ENCODE results near the gene ISM1.
"Not testable (repeated sequence)": the region's sequence is repeated elsewhere in the genome, so short reads cannot be mapped to it uniquely, and the experiment has no call there.

The ISM1 gene

GRCh38 chr20:13221313-13221672 is 219 bp downstream of the ISM1 start:
- in situ Hi-C loops (cut with MboI; ENCODE audit: low sequenced_read_pairs): no loop called here

GRCh38 chr20:13221673-13222318 is 722 bp downstream of the ISM1 start:
- in situ Hi-C loops (cut with MboI; ENCODE audit: low sequenced_read_pairs): no loop called here

GRCh38 chr20:13222319-13222716 is 1.2 kb downstream of the ISM1 start:
- in situ Hi-C loops (cut with MboI; ENCODE audit: low sequenced_read_pairs): no loop called here

GRCh38 chr20:13223736-13224520 is 2.9 kb downstream of the ISM1 start:
- in situ Hi-C loops (cut with MboI; ENCODE audit: low sequenced_read_pairs): no loop called here

- in situ Hi-C loops (cut with MboI; ENCODE audit: low sequenced_read_pairs): no loop called here
These were observed 5.3 kb downstream of the ISM1 start for GRCh38 chr20:13226367-13226766.

GRCh38 chr20:13228771-13229170 is 7.7 kb downstream of the ISM1 start:
- in situ Hi-C loops (cut with MboI; ENCODE audit: low sequenced_read_pairs): no loop called here

- in situ Hi-C loops (cut with MboI; ENCODE audit: low sequenced_read_pairs): no loop called here
These were observed 8.5 kb downstream of the ISM1 start for GRCh38 chr20:13229538-13229937.

GRCh38 chr20:13231031-13231752 is 10.1 kb downstream of the ISM1 start:
- in situ Hi-C loops (cut with MboI; ENCODE audit: low sequenced_read_pairs): no loop called here

- in situ Hi-C loops (cut with MboI; ENCODE audit: low sequenced_read_pairs): no loop called here
These were observed 11.9 kb downstream of the ISM1 start for GRCh38 chr20:13232999-13233398.

- in situ Hi-C loops (cut with MboI; ENCODE audit: low sequenced_read_pairs): no loop called here
These were observed 13.9 kb downstream of the ISM1 start for GRCh38 chr20:13234961-13235360.

- in situ Hi-C loops (cut with MboI; ENCODE audit: low sequenced_read_pairs): not testable (repeated sequence)
These were observed 15.3 kb downstream of the ISM1 start for GRCh38 chr20:13236360-13236759.

GRCh38 chr20:13236990-13237720 is 16.1 kb downstream of the ISM1 start:
- in situ Hi-C loops (cut with MboI; ENCODE audit: low sequenced_read_pairs): no loop called here

- in situ Hi-C loops (cut with MboI; ENCODE audit: low sequenced_read_pairs): no loop called here
These were observed 17.1 kb downstream of the ISM1 start for GRCh38 chr20:13238001-13238653.

GRCh38 chr20:13243826-13244376 is 22.8 kb downstream of the ISM1 start:
- in situ Hi-C loops (cut with MboI; ENCODE audit: low sequenced_read_pairs): no loop called here

- in situ Hi-C loops (cut with MboI; ENCODE audit: low sequenced_read_pairs): no loop called here
These were observed 24.2 kb downstream of the ISM1 start for GRCh38 chr20:13245250-13245723.

GRCh38 chr20:13249118-13249797 is 28.2 kb downstream of the ISM1 start:
- in situ Hi-C loops (cut with MboI; ENCODE audit: low sequenced_read_pairs): no loop called here

- in situ Hi-C loops (cut with MboI; ENCODE audit: low sequenced_read_pairs): no loop called here
These were observed 28.7 kb downstream of the ISM1 start for GRCh38 chr20:13249798-13250170.

GRCh38 chr20:13250251-13250650 is 29.2 kb downstream of the ISM1 start:
- in situ Hi-C loops (cut with MboI; ENCODE audit: low sequenced_read_pairs): no loop called here

- in situ Hi-C loops (cut with MboI; ENCODE audit: low sequenced_read_pairs): no loop called here
These were observed 30.2 kb downstream of the ISM1 start for GRCh38 chr20:13251106-13251903.

All from HL-60/S4 treated with retinoic acid at 250 ng/mL for 4 days and 3 days (cell line).